HEK293 (cell line): ENCODE data around the gene POLR3A.

Experiments used
- BCL11A ChIP-seq: fragments of 450-650 bp; formaldehyde crosslinking; IDR thresholded peaks from 2 replicates; pipeline ENCODE4 v1.5.1; 2016; ENCODE audit warnings: low read depth, missing biosample characterization, missing genetic modification characterization
- BCL6B ChIP-seq: fragments of 450-650 bp; formaldehyde crosslinking; IDR thresholded peaks from 2 replicates; pipeline ENCODE4 v1.5.1; 2017; ENCODE audit warnings: missing biosample characterization, missing genetic modification characterization
- GLIS1 ChIP-seq: fragments of 450-650 bp; formaldehyde crosslinking; IDR thresholded peaks from 2 replicates; pipeline ENCODE4 v1.5.1; 2016; ENCODE audit warnings: missing biosample characterization, missing genetic modification characterization
- IKZF3 ChIP-seq: fragments of 450-650 bp; IDR thresholded peaks from 2 replicates; pipeline ENCODE4 v1.5.0; 2018; ENCODE audit warnings: missing biosample characterization, mild to moderate bottlenecking, missing genetic modification characterization, moderate library complexity
- KLF17 ChIP-seq: fragments of 450-650 bp; formaldehyde crosslinking; IDR thresholded peaks from 2 replicates; pipeline ENCODE4 v1.5.1; 2016; ENCODE audit warnings: missing biosample characterization, missing genetic modification characterization
- SETDB1 ChIP-seq: IDR thresholded peaks from one replicate; pipeline ENCODE4 v1.6.1; 2017; ENCODE audit warnings: mild to moderate bottlenecking, low read length, moderate library complexity, mixed read lengths; ENCODE audit not compliant: insufficient read length
- ZBTB6 ChIP-seq: fragments of 450-650 bp; formaldehyde crosslinking; IDR thresholded peaks from 2 replicates; pipeline ENCODE4 v1.5.1; 2017; ENCODE audit warnings: missing biosample characterization, missing genetic modification characterization
- ZFP3 ChIP-seq: fragments of 450-650 bp; formaldehyde crosslinking; IDR thresholded peaks from 2 replicates; pipeline ENCODE4 v1.5.1; 2016; ENCODE audit warnings: low read depth, missing biosample characterization, missing genetic modification characterization
- ZNF10 ChIP-seq: fragments of 450-650 bp; formaldehyde crosslinking; IDR thresholded peaks from 2 replicates; pipeline ENCODE4 v1.5.1; 2017; ENCODE audit warnings: missing biosample characterization, missing genetic modification characterization
- ZNF239 ChIP-seq: fragments of 450-650 bp; formaldehyde crosslinking; IDR thresholded peaks from 2 replicates; pipeline ENCODE4 v1.5.1; 2016; ENCODE audit warnings: missing biosample characterization, missing genetic modification characterization
- ZNF266 ChIP-seq: fragments of 450-650 bp; formaldehyde crosslinking; IDR thresholded peaks from 2 replicates; pipeline ENCODE4 v1.5.1; 2016; ENCODE audit warnings: missing biosample characterization, missing genetic modification characterization, low read depth
- ZNF362 ChIP-seq: fragments of 450-650 bp; formaldehyde crosslinking; IDR thresholded peaks from 2 replicates; pipeline ENCODE4 v1.5.1; 2016; ENCODE audit warnings: missing biosample characterization, missing genetic modification characterization
- ZNF391 ChIP-seq: fragments of 450-650 bp; formaldehyde crosslinking; IDR thresholded peaks from 2 replicates; pipeline ENCODE4 v1.5.1; 2016; ENCODE audit warnings: low read depth, missing biosample characterization, missing genetic modification characterization, borderline replicate concordance
- ZNF404 ChIP-seq: fragments of 450-650 bp; formaldehyde crosslinking; IDR thresholded peaks from 2 replicates; pipeline ENCODE4 v1.5.1; 2017; ENCODE audit warnings: missing biosample characterization, missing genetic modification characterization
- ZNF48 ChIP-seq: fragments of 450-650 bp; formaldehyde crosslinking; IDR thresholded peaks from 2 replicates; pipeline ENCODE4 v1.5.1; 2016; ENCODE audit warnings: missing biosample characterization, missing genetic modification characterization
- ZNF510 ChIP-seq: fragments of 450-650 bp; formaldehyde crosslinking; IDR thresholded peaks from 2 replicates; pipeline ENCODE4 v1.5.1; 2018; ENCODE audit warnings: mild to moderate bottlenecking, missing genetic modification characterization, missing biosample characterization; ENCODE audit not compliant: insufficient replicate concordance
- ZNF518A ChIP-seq: fragments of 450-650 bp; formaldehyde crosslinking; conservative IDR thresholded peaks from 2 replicates; pipeline ENCODE4 v1.5.1; 2016; ENCODE audit warnings: low read depth, missing biosample characterization, missing genetic modification characterization
- ZNF521 ChIP-seq: fragments of 450-650 bp; formaldehyde crosslinking; IDR thresholded peaks from 2 replicates; pipeline ENCODE4 v1.5.1; 2017; ENCODE audit warnings: missing biosample characterization, mild to moderate bottlenecking, missing genetic modification characterization
- ZNF639 ChIP-seq: fragments of 450-650 bp; formaldehyde crosslinking; IDR thresholded peaks from 2 replicates; pipeline ENCODE4 v1.5.1; 2016; ENCODE audit warnings: missing biosample characterization, missing genetic modification characterization
- ZNF654 ChIP-seq: fragments of 450-650 bp; formaldehyde crosslinking; IDR thresholded peaks from 2 replicates; pipeline ENCODE4 v1.5.1; 2016; ENCODE audit warnings: low read depth, missing biosample characterization, missing genetic modification characterization
- ZNF658 ChIP-seq: fragments of 450-650 bp; formaldehyde crosslinking; IDR thresholded peaks from 2 replicates; pipeline ENCODE4; 2016; ENCODE audit warnings: missing biosample characterization, missing genetic modification characterization
- ZNF677 ChIP-seq: fragments of 450-650 bp; IDR thresholded peaks from 2 replicates; pipeline ENCODE4 v1.5.0; 2018; ENCODE audit warnings: missing biosample characterization, mild to moderate bottlenecking, missing genetic modification characterization, moderate library complexity
- ZNF747 ChIP-seq: fragments of 450-650 bp; formaldehyde crosslinking; IDR thresholded peaks from 2 replicates; pipeline ENCODE4 v1.5.1; 2016; ENCODE audit warnings: missing biosample characterization, missing genetic modification characterization
- ZNF785 ChIP-seq: fragments of 450-650 bp; formaldehyde crosslinking; IDR thresholded peaks from 2 replicates; pipeline ENCODE4 v1.5.1; 2016; ENCODE audit warnings: missing biosample characterization, missing genetic modification characterization

POLR3A gene

GRCh38 chr10:78033637-78034470, 4.5 kb upstream of the POLR3A start, which contains the start of gene RPS24 (continued):
- TF ChIP-seq BCL6B (tag by site-specific recombination): no peak
- no peak for TF ChIP-seq IKZF3 (tag by site-specific recombination)
- TF ChIP-seq ZNF521: no peak
- TF ChIP-seq ZNF239 (tag by site-specific recombination): no peak
- no peak for TF ChIP-seq ZNF510 (tag by site-specific recombination)
- peak; percentile 91 for TF ChIP-seq KLF17
- TF ChIP-seq ZNF48 (tag by site-specific recombination): no peak
- TF ChIP-seq ZNF362 (tag by site-specific recombination): no peak
- no peak for TF ChIP-seq ZFP3 (tag by site-specific recombination)
- no peak for TF ChIP-seq ZNF658 (tag by site-specific recombination)
- no peak for TF ChIP-seq ZNF677
- no peak for TF ChIP-seq ZNF785 (tag by site-specific recombination)
- 0 out of 2 replicates have a peak, but pooled peaks have one; percentile 14 for TF ChIP-seq GLIS1
- TF ChIP-seq ZNF10 (tag by site-specific recombination): no peak
- TF ChIP-seq ZNF266 (tag by site-specific recombination): no peak
- no peak for TF ChIP-seq ZNF747
- peak; percentile 78; the same call in 1 of the 2 replicates for TF ChIP-seq ZNF639
- TF ChIP-seq BCL11A (tag by site-specific recombination): no peak
- peak; percentile 65 for TF ChIP-seq ZBTB6
- TF ChIP-seq ZNF518A: no peak; the same call in 1 of the 2 replicates
- TF ChIP-seq ZNF391 (tag by site-specific recombination): peak; percentile 86; the same call in 1 of the 2 replicates
- no peak for TF ChIP-seq ZNF654 (tag by site-specific recombination)
- no peak for TF ChIP-seq SETDB1
- TF ChIP-seq ZNF404 (tag by site-specific recombination): no peak
